HG03175 (cell line): ENCODE measurements around the gene C2CD5.
A peak's percentile ranks its signal among the peaks of the same experiment; 100 is the strongest.
"Not testable (repeated sequence)": the region's sequence is repeated elsewhere in the genome, so short reads cannot be mapped to it uniquely, and the experiment has no call there.

Experiments used
- ATAC-seq: cut with Tn5 transposase; IDR thresholded peaks from one replicate; pipeline ENCODE4 v1.9.1; 2021; ENCODE audit warnings: mild to moderate bottlenecking, moderate library complexity; ENCODE audit not compliant: unreplicated experiment

Gene C2CD5

DNA sequence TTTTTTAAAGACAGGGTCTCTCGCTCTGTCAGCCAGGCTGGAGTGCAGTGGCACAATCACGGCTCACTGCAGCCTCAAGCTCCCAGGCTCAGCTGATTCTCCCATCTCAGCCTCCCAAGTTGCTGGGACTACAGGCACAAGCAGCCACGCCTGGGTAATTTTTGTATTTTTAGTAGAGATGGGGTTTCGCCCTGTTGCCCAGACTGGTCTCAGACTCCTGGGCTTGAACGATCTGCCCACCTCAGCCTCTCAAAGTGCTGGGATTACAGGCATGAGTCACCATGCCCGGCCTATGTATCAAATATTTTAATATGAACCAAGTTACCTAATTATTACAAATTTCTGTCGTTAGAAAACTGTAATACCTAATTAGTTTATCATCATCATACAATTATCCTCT lies 63.5 kb downstream of the C2CD5 start:
- not testable (repeated sequence) for ATAC-seq

- no peak for ATAC-seq
Observed at GRCh38 chr12:22480016-22480415, 64.3 kb downstream of the C2CD5 start.

DNA sequence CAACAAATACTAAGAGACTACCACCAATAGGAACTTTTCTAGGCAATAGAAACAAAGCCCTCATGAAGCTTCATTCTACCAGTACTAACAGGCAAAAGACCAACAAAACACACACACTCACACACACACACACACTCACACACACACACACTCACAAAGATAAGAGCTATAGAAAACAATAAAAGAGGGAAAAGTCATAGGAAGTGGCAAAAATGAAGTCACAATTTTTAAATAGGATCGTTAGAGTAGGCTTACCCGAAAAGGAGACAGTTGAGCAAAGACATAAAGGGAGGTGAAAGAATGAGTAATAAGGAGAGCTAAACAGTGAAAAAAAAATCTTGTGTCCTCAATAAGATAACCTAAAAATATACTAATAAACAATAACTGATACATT lies 66.5 kb downstream of the C2CD5 start:
- no peak for ATAC-seq

DNA sequence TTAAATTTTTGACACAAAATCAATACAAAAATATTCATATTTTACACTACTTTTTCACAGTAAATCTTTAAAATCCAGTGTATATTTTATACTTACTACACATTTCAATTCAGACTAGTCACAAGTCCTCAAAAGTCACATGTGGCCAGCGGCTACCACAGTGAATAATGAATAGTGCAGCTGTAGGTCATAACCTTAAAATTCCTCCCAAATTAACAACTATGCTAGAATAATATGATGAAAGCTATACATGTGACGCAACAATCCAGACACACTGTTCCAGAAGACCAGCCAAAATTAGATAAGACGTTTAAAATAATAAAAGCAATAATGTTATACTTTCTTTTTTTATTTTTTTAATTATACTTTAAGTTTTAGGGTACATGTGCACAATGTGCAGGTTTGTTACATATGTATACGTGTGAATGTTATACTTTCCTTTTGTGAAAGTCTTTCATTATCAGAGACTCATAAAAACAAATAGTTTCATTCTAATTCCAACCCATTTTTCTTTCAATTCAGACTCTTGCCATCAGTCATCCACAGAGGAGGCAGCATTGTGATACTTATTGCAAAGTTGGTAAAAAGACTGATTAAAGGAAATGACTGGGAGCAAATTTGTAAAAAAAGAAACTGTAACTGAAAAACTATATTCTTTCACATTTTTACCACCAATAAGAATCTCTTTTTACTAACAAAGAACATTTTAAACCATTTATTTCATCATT lies 67.0 kb downstream of the C2CD5 start:
- ATAC-seq: no peak

- ATAC-seq: no peak
Observed at GRCh38 chr12:22476133-22476532, 68.2 kb downstream of the C2CD5 start.

- ATAC-seq: no peak
Observed at GRCh38 chr12:22474970-22475720, 69.2 kb downstream of the C2CD5 start.

DNA sequence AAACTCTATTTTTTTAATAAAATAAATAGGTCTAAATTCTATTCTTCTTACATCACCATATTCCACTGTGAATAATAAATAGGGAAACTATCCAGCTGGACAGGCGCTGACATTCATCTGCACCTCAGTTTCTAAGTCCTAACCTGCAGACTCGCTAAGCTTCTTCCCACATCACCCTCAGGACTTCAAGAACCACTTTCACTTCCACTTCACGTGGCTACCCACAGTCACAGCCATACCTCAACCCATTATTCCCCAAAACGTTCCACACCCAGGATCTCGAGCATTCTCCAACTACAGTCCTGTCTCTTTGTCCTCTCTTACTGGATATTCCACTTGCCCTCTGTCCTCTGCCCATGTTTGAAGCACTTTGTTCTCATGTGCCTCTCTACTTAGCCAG lies 71.1 kb downstream of the C2CD5 start:
- no peak for ATAC-seq

DNA sequence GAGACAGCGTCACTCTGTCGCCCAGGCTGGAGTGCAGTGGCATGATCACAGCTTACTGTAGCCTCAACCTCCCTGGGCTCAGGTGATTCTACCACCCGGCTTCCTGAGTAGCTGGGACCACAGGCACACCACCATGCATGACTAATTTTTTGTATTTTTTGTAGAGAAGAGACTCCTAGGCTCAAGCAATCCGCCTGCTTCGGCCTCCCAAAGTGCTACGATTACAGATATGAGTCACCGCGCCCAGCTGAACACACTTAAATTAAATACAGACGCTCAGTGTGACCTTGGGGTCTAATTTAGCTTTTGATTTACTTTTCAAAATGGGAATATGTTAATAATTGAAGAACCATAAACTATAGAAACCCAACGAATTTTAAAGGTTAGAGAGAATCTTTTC lies 77.2 kb downstream of the C2CD5 start:
- ATAC-seq: no peak

- no peak for ATAC-seq
Observed at GRCh38 chr12:22463306-22463705, 81.0 kb downstream of the C2CD5 start.

GRCh38 chr12:22461786-22462185 lies 82.6 kb downstream of the C2CD5 start:
- ATAC-seq: no peak

GRCh38 chr12:22459838-22460490 lies 84.4 kb downstream of the C2CD5 start:
- ATAC-seq: no peak

DNA sequence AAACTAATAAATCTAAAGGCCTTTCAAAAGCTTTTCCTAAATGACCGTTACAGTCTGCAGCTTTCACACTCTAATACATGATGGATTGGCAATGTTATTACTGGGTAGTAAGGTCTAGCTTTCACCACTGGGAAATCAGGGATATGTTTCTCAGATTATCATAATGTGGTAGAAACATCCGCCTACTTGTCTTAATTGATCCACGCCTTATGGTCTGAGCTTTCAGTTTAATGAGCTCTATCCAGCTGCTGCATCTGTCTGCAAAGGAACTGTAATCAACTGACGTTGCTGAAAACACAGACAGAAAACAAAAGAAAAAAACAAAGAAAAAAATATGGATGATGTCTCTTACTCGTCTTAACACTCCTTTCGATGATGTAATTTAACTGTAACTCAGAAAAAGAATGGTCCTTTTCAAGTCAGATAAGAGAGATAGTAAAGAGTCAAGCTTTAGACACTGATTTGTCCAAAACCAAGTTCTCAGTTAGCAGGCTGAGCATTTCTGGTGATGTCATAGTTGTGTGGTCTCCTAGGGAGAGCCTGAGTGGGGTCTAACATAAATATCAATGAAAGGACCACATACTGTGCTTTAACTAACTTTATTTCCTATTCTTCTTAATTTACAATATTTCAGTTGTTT lies 85.9 kb downstream of the C2CD5 start:
- no peak for ATAC-seq

GRCh38 chr12:22457085-22457484 lies 87.3 kb downstream of the C2CD5 start:
- no peak for ATAC-seq

GRCh38 chr12:22453511-22453910 lies 90.8 kb downstream of the C2CD5 start:
- no peak for ATAC-seq

- ATAC-seq: no peak
Observed at GRCh38 chr12:22447223-22447622, 97.1 kb downstream of the C2CD5 start.

DNA sequence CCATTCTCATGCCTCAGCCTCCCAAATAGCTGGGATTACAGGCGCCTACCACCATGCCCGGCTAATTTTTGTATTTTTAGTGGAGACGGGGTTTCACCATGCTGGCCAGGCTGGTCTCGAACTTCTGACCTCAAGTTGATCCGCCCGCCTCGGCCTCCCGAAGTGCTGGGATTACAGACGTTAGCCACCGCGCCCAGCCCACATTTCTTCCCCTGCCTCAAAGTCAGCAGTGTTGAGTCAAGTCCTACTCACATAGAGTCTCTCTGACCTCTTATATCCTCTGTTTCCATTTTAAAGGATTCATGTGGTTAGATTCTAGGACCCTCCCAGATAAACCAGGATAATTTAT lies 100.1 kb downstream of the C2CD5 start:
- ATAC-seq: not testable (repeated sequence)

DNA sequence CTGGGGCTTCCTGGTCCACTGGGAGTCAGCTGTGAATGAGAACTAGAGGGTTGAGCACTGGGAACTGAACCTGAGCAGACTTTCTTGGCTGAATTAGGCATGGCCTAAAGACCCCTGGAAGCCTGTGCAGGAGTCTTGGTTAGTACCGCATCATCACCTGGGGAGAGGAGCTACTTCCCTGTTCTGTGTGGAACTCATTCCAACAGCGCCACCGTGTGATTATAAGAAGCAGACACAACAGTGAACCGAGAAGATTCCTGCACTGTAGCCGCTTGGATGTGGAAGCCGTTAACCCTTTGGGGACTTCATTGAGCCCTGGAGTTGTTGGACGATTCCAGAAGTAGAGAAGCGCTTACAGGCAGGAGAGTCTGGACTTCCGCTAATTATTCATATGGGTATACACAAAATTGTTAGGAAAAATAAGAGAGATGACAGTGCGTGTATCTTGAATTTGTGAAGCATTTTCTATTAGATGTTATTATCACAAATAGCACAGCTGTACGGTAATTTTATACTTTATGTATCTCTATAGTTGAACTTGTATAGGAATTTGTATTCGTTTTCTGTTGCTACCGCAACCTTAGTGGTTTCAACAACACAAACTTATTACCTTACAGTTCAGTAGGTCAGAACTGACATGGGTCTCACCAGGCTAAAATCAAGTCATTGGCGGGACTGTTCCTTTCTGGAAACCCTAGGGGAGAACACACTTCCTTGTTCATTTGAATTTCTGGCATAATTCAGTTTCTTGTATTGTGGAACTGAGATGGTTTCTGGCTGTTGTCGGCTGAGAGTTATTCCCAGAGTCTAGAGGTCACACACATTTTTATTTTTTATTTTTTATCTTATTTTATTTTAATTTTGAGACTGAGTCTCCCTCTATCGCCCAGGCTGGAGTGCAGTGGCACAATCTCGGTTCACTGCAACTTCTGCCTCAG lies 100.7 kb downstream of the C2CD5 start:
- ATAC-seq: peak; percentile 99

GRCh38 chr12:22437031-22437806 lies 107.1 kb downstream of the C2CD5 start:
- no peak for ATAC-seq

DNA sequence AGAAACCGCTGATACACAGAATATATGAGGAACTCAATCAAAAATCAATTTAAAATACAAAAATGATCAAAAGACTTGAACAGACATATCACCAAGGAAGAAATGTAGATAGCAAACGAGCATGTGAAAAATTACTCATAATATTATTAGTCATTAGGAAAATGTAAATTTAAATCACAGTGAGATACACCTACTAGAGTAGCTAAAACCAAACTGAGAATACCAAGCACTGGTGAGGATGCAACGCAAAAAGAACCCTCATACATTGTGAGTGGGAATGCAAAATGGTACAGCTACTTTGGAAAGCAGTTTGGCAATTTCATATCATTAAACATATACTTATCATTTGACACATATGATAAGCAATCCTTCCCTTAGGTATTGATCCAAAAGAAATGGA lies 108.8 kb downstream of the C2CD5 start:
- ATAC-seq: no peak
